Measurements from ENCODE around the gene WNT3.

GRCh38 chr17:46722662-46723285, 95.7 kb downstream of the WNT3 start:
- no peak for TF ChIP-seq CTCF (conservative IDR thresholded peaks at IDR 0.05; ENCODE audit: low read length)
- TF ChIP-seq EZH2phosphoT487 (IDR thresholded peaks at IDR 0.05; ENCODE audit: borderline replicate concordance, low read depth, low read length) = no peak
